Colonic mucosa (tissue), 4 donors: ENCODE measurements around the gene MTNR1B. TPM values are rescaled to one million over a fixed set of nuclear protein-coding genes. Genes with fewer than 3 reads are reported as not detected.

ENCODE experiments used
- DNase-seq: peaks from one replicate; pipeline ENCODE4 v3.0.0-alpha.2; 2020
- H3K27ac ChIP-seq: fragments of 200-600 bp; one replicate; pipeline ENCODE4 v1.8.0; 2021
- H3K27me3 ChIP-seq: fragments of 200-600 bp; one replicate; pipeline ENCODE4 v1.8.0; 2021
- H3K36me3 ChIP-seq: fragments of 200-600 bp; one replicate; pipeline ENCODE4 v1.8.0; 2021
- H3K4me1 ChIP-seq: fragments of 200-600 bp; one replicate; pipeline ENCODE4 v1.8.0; 2021; ENCODE audit warnings: mild to moderate bottlenecking
- H3K4me3 ChIP-seq: fragments of 200-600 bp; one replicate; pipeline ENCODE4 v1.8.0; 2021
- H3K9ac ChIP-seq, 2 donors: one replicate each; pipeline ENCODE4 v1.7.0; 2013; ENCODE audit warnings: control low read depth in 2 of 2, low read depth in 2 of 2, low read length in 2 of 2
- H3K9me3 ChIP-seq: fragments of 200-600 bp; one replicate; pipeline ENCODE4 v1.8.0; 2021
- intact Hi-C: fragments of 100-400 bp; cut with DNase I; formaldehyde crosslinking; loops from one replicate; pipeline ENCODE4 v1.14.1; 2022
- total RNA-seq, 2 donors: library from RNA; stranded (reverse); fragmentation: NEBNext Ultra II Directional in 1 of 2; extraction: Animal tissue kit (Norgen Biotek cat#: 25700) in 1 of 2; gene quantifications; one replicate each; pipeline ENCODE4 v1.2.1, GENCODE V29; 2021
- TF ChIP-seq, protein P1 (sequence below): fragments of 200-600 bp; IDR thresholded peaks from one replicate; pipeline ENCODE4 v1.8.0; 2022; ENCODE audit warnings: antibody characterized with exemption, mild to moderate bottlenecking
- donor health status: healthy.
- donor health status: DM: no; HTN: no; CAD: no.
- donor health status: DM: no; HTN: no; CAD: no.

The MTNR1B gene
- total RNA-seq, result not detected

DNA sequence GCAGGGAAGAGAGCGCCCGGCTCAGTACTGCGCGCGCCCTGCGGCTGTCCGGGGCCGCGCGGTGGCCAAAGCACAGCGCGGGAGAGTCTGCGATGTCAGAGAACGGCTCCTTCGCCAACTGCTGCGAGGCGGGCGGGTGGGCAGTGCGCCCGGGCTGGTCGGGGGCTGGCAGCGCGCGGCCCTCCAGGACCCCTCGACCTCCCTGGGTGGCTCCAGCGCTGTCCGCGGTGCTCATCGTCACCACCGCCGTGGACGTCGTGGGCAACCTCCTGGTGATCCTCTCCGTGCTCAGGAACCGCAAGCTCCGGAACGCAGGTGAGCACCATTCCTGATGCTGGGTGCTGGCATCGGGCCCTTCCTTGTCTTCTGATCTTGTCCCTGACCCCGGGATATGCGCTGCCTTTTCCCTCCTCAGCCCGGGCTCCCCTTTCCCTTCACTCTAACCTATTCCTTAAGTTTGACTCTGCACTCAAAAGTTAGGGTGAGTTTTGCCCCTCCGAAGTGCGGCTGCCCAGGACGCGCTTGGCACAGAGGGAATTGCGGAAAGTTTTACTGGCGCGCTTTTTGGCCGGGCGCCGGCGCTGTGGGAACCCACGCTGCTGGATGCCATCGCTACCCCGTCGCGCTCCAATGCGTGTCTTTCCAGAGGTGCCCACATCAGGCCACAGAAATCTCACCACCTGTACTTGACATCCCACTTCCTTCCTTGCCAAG, at the start of gene MTNR1B:
TSS of gene MTNR1B (plus strand) at position 18 of the 714 bp plus-strand sequence. CDS start at position 93, 75 bp downstream.
- no peak within 1 kb of the TSS for H3K4me3 ChIP-seq

DNA sequence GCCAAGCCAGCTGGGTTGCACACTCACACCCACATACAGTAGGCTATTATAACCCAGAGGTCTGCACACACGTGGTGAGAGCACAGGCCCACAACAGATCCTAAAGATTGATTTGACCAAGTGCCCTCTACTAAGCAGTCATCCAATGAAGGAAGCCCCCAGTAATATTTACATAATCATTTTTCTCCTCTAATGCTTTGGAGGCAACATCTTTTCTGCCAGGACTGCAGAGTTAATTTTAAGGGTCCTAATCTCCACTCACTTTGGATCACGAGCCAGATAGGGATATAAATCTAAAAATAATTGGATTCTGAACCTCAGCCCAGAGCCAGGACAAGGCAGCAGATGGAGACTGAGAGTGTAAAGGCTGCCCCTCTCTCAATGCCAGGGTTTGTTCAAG, 49.1 kb upstream of the MTNR1B start:
- TF ChIP-seq, protein P1, sequence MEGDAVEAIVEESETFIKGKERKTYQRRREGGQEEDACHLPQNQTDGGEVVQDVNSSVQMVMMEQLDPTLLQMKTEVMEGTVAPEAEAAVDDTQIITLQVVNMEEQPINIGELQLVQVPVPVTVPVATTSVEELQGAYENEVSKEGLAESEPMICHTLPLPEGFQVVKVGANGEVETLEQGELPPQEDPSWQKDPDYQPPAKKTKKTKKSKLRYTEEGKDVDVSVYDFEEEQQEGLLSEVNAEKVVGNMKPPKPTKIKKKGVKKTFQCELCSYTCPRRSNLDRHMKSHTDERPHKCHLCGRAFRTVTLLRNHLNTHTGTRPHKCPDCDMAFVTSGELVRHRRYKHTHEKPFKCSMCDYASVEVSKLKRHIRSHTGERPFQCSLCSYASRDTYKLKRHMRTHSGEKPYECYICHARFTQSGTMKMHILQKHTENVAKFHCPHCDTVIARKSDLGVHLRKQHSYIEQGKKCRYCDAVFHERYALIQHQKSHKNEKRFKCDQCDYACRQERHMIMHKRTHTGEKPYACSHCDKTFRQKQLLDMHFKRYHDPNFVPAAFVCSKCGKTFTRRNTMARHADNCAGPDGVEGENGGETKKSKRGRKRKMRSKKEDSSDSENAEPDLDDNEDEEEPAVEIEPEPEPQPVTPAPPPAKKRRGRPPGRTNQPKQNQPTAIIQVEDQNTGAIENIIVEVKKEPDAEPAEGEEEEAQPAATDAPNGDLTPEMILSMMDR, result no peak
- no peak overlapping the region for H3K9ac ChIP-seq
- H3K27me3 ChIP-seq, result no peaks in the 10 kb centered on the region
- H3K4me1 ChIP-seq, result no peaks in the 10 kb centered on the region
- no peak overlapping the region for H3K4me3 ChIP-seq
- H3K27ac ChIP-seq, result no peak overlapping the region
- no peaks in the 10 kb centered on the region for H3K36me3 ChIP-seq
- no peak for DNase-seq
- intact Hi-C loops, result no loop called here
- H3K9me3 ChIP-seq, result no peaks in the 10 kb centered on the region

More for the DNA sequence above, at the start of gene MTNR1B:
- Histone ChIP-seq H3K36me3 (no peaks in the 10 kb centered on the region), H3K27ac (no peak within 1 kb of the TSS), H3K9me3 (no peaks in the 10 kb centered on the region), H3K9ac (no peak within 1 kb of the TSS), H3K27me3 (peaks cover 13% of the 10 kb centered on the region), H3K4me1 (no peaks in the 10 kb centered on the region)
- TF ChIP-seq, protein P1, result no peak
- intact Hi-C loops, result no loop called here
- DNase-seq, result no peak

DNA sequence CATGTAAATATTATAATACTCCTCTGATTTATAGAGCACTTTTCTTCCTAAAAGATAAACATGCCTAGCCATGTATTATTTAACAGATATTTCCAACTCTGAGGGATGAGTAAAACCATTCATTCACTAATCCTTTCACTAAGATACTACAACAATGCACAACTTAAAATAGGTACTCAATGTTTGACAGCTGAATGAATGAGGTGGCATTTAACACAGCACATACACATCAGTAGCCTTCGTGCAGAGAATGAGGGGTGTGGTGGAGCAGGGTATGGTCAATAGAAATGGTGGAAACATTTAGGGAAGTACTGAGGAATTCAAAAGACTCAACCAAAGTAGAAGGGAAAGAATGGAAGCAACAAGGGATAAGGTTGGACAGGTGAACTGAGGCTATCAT, 46.7 kb upstream of the MTNR1B start:
- TF ChIP-seq, protein P1, result no peak
- no peaks in the 10 kb centered on the region for H3K36me3 ChIP-seq
- no peaks in the 10 kb centered on the region for H3K4me1 ChIP-seq
- no peaks in the 10 kb centered on the region for H3K27me3 ChIP-seq
- H3K9me3 ChIP-seq, result no peaks in the 10 kb centered on the region
- H3K27ac ChIP-seq, result no peak overlapping the region
- intact Hi-C loops, result no loop called here
- H3K4me3 ChIP-seq, result no peak overlapping the region
- no peak overlapping the region for H3K9ac ChIP-seq
- DNase-seq, result no peak

DNA sequence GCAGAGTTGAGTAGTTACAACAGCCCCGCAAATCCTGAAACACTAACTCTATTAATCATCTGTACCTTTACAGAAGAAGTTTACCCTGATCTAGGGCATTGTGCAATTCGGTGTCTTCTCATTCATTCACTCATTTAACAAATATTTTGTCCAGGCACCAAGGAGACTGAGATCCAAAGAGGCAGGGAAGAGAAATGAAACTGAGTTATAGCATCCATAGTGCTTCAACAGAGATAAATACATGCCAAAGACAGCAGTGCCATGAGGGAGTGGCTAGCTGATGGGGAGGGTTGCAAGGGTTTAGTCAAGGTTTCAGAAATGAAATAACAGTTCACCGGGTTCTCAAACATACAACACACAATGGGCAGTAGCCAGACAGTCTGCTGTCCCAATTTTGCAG, 40.2 kb upstream of the MTNR1B start:
- no peaks in the 10 kb centered on the region for H3K27me3 ChIP-seq
- TF ChIP-seq, protein P1, result no peak
- no peaks in the 10 kb centered on the region for H3K9me3 ChIP-seq
- no peaks in the 10 kb centered on the region for H3K36me3 ChIP-seq
- no peak overlapping the region for H3K9ac ChIP-seq
- intact Hi-C loops, result no loop called here
- no peak overlapping the region for H3K4me3 ChIP-seq
- DNase-seq, result no peak
- no peak overlapping the region for H3K27ac ChIP-seq
- H3K4me1 ChIP-seq, result no peaks in the 10 kb centered on the region

- TF ChIP-seq, protein P1, result no peak
- H3K27me3 ChIP-seq, result no peaks in the 10 kb centered on the region
- H3K4me1 ChIP-seq, result no peaks in the 10 kb centered on the region
- intact Hi-C loops, result no loop called here
- no peak overlapping the region for H3K9ac ChIP-seq
- H3K4me3 ChIP-seq, result no peak overlapping the region
- H3K9me3 ChIP-seq, result no peaks in the 10 kb centered on the region
- H3K36me3 ChIP-seq, result no peaks in the 10 kb centered on the region
- no peak overlapping the region for H3K27ac ChIP-seq
- DNase-seq, result no peak
Measured at GRCh38 chr11:92929653-92930052, 39.8 kb upstream of the MTNR1B start.
